ENCODE data around the gene A4GNT.
"Not testable (repeated sequence)": the region's sequence is repeated elsewhere in the genome, so short reads cannot be mapped to it uniquely, and the experiment has no call there.

The A4GNT gene

GRCh38 chr3:138118612-138119422 is 13.4 kb downstream of the A4GNT start:
- peak; percentile 58 for DNase-seq

- DNase-seq: peak; percentile 26
Observed at GRCh38 chr3:138114988-138115971, 16.9 kb downstream of the A4GNT start, which contains the start of gene DZIP1L. DZIP1L (minus strand) TSS chr3:138115608; CDS start chr3:138103971, 11,637 bp downstream.

GRCh38 chr3:138114431-138114918 is 17.7 kb downstream of the A4GNT start:
- no peak for DNase-seq

GRCh38 chr3:138113326-138113725 is 18.9 kb downstream of the A4GNT start:
- DNase-seq: no peak

GRCh38 chr3:138112362-138112761 is 19.8 kb downstream of the A4GNT start:
- no peak for DNase-seq

GRCh38 chr3:138105598-138105997 is 26.6 kb downstream of the A4GNT start:
- no peak for DNase-seq

GRCh38 chr3:138103466-138103865 is 28.7 kb downstream of the A4GNT start:
- no peak for DNase-seq

GRCh38 chr3:138101351-138101940 is 30.7 kb downstream of the A4GNT start:
- not testable (repeated sequence) for DNase-seq

GRCh38 chr3:138099417-138099816 is 32.8 kb downstream of the A4GNT start:
- no peak for DNase-seq

GRCh38 chr3:138097192-138098172 is 34.7 kb downstream of the A4GNT start:
- no peak for DNase-seq

- no peak for DNase-seq
Observed at GRCh38 chr3:138093721-138094120, 38.5 kb downstream of the A4GNT start.

GRCh38 chr3:138092023-138092422 is 40.2 kb downstream of the A4GNT start:
- DNase-seq: no peak

- no peak for DNase-seq
Observed at GRCh38 chr3:138089091-138089490, 43.1 kb downstream of the A4GNT start.

- not testable (repeated sequence) for DNase-seq
Observed at GRCh38 chr3:138085745-138086144, 46.4 kb downstream of the A4GNT start.

- no peak for DNase-seq
Observed at GRCh38 chr3:138084196-138084595, 48.0 kb downstream of the A4GNT start.

- no peak for DNase-seq
Observed at GRCh38 chr3:138082992-138083386, 49.2 kb downstream of the A4GNT start.

- no peak for DNase-seq
Observed at GRCh38 chr3:138082085-138082991, 49.9 kb downstream of the A4GNT start.

- no peak for DNase-seq
Observed at GRCh38 chr3:138081371-138082084, 50.7 kb downstream of the A4GNT start.

- no peak for DNase-seq
Observed at GRCh38 chr3:138079901-138080300, 52.3 kb downstream of the A4GNT start.

GRCh38 chr3:138078901-138079344 is 53.3 kb downstream of the A4GNT start:
- no peak for DNase-seq

All from stimulated activated CD4-positive, alpha-beta T cell treated with anti-CD3 and anti-CD28 coated beads, Interleukin-4, amount 100 ng/mL, for 1 hour (primary cell).